GM12872 (cell line): ENCODE data around the gene DLK2.

ENCODE experiments used
- TF ChIP-seq, protein P1 (sequence below): IDR thresholded peaks from 3 replicates; pipeline ENCODE4 v1.5.1; 2011; ENCODE audit warnings: low read depth, mild to moderate bottlenecking, low read length, moderate library complexity; ENCODE audit not compliant: insufficient read depth

Gene DLK2

DNA sequence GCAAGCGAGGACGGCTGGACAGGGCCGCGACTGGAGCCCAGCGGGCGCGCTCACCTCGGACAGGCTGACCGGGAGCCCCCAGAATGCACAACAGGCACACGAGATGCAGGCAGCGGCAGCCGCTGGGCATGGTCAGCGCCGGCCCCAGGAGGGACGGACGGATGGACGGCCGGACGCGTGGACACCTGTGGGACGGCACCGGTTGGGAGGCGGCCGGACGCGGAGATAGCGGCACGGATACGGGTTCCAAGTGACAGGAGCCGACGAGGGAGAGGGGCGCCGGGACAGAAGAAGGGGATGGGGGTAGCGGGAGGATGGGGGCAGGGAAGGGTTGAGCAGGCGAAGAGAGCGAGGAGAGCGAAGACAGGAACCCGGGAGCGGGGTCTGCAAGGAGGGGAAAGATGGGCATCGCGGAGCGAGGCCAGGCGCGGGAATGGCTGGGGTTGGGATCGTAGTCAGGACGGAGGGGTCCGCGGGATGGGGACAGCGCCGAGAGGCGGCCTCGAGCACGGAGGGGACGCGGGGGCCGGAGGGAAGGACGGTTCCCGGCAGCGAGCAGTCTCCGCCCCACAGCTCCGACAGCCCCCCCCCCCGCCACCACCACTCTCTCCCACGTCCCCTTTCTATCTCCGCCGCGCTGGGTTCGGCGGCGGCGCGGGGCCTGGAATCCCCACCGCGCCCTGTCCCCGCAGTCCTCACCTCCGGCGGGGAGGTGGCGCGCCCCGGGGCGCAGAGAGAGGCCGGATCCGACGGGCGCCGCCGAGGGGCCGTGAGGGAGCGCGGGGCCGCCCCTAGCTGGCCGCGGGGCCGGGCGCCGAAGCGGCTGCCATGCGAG is 435 bp downstream of the DLK2 start:
- TF ChIP-seq, protein P1, sequence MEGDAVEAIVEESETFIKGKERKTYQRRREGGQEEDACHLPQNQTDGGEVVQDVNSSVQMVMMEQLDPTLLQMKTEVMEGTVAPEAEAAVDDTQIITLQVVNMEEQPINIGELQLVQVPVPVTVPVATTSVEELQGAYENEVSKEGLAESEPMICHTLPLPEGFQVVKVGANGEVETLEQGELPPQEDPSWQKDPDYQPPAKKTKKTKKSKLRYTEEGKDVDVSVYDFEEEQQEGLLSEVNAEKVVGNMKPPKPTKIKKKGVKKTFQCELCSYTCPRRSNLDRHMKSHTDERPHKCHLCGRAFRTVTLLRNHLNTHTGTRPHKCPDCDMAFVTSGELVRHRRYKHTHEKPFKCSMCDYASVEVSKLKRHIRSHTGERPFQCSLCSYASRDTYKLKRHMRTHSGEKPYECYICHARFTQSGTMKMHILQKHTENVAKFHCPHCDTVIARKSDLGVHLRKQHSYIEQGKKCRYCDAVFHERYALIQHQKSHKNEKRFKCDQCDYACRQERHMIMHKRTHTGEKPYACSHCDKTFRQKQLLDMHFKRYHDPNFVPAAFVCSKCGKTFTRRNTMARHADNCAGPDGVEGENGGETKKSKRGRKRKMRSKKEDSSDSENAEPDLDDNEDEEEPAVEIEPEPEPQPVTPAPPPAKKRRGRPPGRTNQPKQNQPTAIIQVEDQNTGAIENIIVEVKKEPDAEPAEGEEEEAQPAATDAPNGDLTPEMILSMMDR, result no peak

DNA sequence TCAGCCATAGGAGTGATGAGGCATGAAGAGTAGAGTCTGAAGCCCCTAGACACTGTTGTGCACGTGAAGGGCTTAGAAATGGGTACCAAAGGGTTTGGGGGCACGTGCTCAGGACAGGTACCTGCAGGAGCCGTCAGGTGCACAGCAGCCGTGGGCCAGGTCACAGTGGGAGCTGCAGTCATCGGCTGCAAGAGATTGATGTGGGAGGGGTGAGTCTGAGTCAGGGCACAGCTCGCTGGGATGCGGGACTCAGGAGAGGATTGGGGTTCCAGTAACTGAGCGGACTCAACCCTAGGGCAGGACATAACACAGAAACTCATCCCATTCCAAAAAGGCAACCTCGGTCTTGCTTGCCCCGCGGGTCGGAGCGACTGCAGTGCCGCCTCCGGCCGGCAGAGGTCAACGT is 1.1 kb downstream of the DLK2 start:
- TF ChIP-seq, protein P1, result peak; percentile 98

DNA sequence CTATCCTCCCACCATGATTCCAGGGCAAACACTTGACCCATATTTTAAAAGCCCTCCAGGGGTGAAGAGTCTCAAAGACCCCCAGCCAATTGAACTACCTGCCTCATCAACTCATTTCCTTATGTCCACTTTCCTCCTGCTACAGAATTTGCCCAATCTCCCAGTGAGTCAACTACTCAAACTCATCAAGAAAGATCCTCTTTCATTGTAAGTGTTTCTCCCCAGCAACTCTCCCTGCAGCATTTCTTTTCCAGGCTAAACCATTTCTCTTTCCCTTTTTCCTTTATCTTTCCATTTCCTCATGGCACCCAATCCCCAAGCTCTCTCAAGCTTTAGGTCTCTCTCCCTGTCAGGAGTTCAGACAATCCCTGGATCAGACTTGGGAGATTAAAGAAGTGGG is 1.5 kb downstream of the DLK2 start:
- TF ChIP-seq, protein P1, result no peak

DNA sequence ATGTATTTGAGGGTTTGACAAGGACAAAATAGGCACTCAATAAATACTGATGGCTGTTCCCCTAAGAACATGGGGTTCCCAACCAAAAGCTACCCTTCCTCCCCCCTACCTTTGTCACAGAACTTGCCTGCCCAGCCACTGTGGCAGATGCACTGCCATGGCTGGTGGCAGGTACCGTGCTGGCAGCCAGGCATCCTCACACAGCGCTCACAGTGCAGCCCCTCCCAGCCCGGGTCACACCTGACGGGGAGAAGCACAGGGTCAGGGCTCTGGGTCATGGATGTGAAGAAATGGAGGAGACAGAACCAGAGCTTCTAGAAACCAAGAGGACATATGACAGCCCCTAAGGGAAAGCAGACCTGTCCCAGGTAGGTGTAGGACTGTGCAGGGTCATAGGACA is 2.5 kb downstream of the DLK2 start:
- TF ChIP-seq, protein P1, result no peak

DNA sequence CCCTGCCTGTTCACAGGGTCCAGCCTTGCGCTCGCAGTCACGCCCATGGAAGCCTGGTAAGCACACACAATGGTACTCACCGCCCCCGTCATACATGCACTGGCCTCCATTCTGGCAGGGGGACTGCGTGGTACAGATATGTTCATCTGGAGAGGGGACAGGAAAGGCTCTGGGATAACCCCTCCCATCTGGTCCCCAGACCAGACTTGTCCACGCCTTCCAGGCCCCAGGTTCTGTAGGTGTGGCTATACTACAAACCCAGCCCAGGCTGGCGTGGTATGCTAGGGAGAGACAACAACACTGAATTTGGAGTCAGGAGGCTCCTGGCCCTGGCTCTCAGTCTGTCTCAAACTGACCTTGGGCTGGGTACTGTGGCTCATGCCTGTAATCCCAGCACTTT is 3.4 kb downstream of the DLK2 start:
- TF ChIP-seq, protein P1, result no peak

DNA sequence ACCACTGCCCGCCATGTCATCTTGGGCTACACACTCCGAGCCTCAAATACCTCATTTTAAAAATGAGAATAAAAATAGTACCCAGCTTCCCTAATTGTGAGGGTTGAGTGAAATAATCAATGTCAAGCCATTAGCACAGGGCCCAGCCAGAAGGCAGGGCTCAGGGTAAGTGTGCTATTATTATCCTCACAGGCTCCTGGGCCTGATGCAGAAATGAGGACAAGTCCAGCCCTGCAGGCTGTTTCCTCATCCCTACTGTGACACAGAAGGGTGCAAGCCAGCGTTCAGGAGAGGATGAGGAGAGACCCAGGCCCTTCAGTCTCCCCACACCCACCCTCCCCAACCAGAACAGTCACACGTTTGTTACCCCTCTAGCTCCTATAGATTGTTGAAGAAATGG is 4.0 kb downstream of the DLK2 start:
- TF ChIP-seq, protein P1, result no peak

DNA sequence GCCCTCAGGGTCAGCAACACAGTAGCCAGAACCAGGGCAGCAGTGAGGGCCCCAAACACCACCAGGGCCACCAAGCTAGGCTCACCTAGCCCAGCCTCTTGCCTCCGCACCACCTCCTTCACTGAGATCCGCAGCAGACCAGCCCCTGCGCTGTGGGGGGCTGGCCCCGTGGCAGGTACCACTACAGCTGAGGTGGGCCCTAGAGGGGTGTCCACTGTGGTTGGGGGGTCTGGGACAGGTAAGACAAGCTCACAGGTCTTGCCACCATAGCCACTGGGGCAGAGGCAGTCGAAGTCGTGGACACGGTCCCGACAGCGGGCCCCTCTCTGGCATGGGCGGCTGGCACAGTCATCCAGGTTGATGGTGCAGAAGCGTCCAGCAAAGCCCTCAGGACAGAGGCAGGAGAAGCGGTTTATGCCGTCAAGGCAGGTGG is 4.6 kb downstream of the DLK2 start:
- TF ChIP-seq, protein P1, result no peak

DNA sequence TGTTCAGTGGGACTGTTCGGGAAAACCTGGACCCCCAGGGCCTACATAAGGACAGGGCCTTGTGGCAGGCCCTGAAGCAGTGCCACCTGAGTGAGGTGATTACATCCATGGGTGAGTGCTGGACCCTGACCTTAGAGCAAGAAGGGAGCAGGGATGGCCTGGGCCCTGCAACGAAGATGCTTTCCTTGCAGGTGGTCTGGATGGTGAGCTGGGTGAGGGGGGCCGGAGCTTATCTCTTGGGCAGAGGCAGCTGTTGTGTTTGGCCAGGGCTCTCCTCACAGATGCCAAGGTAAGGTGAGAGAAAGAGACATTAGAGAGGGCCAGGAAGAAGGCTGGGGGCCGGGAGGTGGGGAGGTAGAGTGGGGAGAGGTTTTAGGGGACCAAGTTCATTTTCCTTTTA is 6.4 kb downstream of the DLK2 start:
- TF ChIP-seq, protein P1, result no peak
